COLO829 (cell line): ENCODE results near the gene SNED1.

Experiments used
- DNase-seq: peaks from one replicate; pipeline ENCODE4 v3.0.0; 2012; ENCODE audit warnings: low spot score

Gene SNED1

DNA sequence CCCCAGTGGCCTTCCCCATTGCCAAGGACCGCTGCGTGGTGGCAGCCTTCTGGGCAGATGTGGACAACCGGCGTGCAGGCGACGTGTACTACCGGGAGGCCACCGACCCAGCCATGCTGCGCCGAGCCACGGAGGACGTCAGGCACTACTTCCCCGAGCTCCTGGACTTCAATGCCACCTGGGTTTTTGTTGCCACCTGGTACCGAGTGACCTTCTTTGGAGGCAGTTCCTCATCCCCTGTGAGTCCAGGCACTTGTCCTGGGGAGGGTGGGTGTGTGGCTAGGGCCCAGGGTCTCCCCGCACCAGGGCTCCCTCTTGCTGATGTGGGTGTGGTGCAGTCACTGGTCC lies 31.9 kb downstream of the SNED1 start:
- DNase-seq, result no peak

DNA sequence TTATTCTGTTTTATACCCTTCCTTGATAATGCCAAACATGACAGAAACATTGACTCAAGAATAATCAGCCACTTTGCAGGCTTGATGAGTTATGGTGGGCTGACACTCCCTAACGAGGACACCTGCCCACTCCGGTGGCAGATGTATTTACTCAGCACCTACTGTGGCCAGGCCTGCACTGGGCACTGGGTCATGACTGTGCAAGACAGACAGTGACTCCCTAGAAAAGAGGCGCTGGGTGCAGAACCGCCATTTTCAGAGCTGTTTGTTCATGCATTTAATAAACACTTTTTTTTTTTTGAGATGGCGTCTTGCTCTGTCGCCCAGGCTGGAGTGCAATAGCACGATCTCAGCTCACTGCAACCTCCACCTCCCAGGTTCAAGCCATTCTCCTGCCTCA lies 32.5 kb downstream of the SNED1 start:
- no peak for DNase-seq

DNA sequence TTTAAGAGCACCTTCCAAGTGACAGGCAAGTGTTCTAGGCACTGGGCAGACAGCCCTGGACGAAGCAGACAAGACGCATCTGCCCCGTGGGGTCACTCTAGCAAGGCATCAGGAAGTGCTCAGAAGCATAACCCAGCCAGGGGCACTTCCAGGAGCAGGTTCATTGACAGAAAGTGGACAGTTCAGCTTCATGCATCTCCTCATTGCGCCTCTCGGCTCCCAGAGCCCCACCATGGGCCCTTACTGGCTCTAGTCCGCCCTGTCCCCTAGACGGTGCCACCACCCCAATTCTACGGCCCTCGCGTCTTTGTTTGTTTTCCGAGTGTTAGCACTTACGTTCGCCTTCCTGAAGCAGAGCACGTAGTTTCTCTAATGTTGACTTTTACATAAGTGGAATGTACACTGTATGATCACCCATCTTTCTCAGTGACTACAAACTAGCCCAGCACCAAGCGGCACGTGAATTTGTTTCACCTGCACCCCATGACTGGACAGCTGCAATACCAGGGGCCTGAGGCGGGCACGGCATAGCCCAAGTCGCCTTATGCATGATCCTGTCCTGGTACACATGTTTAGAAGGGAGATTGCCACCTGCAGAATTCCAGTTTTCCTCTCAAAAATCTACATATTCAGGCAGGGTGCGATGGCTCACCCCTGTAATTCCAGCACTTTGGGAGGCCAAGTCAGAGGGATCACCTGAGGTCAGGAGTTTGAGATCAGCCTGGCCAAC lies 33.2 kb downstream of the SNED1 start:
- DNase-seq, result no peak

GRCh38 chr2:241033336-241033987 lies 35.0 kb downstream of the SNED1 start:
- DNase-seq, result no peak

- DNase-seq, result no peak
Observed at GRCh38 chr2:241033994-241034393, 35.6 kb downstream of the SNED1 start.

DNA sequence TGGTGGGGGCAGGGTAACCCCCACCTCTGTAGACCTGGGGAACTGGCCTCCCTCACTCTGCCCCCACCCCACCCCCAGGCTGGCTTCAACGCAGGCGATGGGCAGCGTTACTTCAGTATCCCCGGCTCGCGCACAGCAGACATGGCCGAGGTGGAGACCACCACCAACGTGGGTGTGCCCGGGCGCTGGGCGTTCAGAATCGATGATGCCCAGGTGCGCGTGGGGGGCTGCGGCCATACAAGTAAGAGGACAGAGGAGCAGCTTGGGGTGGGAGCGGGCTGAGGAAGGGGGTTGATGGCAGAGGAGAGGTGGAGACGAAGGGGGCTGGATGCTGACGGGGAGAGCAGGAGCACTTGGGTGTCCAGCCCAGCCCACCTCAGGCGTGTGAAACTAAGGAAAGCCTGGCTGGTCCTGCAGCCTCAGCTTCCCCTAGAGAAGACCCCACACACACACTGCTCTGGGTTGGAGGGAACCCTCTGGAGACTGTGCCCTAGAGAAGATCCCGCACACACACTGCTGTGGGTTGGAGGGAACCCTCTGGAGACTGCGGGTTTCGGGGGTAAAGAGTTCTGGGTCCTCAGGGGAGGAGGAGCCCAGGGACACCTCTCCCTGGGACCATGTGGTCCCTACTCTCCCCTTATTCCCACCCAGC lies 36.2 kb downstream of the SNED1 start:
- no peak for DNase-seq

DNA sequence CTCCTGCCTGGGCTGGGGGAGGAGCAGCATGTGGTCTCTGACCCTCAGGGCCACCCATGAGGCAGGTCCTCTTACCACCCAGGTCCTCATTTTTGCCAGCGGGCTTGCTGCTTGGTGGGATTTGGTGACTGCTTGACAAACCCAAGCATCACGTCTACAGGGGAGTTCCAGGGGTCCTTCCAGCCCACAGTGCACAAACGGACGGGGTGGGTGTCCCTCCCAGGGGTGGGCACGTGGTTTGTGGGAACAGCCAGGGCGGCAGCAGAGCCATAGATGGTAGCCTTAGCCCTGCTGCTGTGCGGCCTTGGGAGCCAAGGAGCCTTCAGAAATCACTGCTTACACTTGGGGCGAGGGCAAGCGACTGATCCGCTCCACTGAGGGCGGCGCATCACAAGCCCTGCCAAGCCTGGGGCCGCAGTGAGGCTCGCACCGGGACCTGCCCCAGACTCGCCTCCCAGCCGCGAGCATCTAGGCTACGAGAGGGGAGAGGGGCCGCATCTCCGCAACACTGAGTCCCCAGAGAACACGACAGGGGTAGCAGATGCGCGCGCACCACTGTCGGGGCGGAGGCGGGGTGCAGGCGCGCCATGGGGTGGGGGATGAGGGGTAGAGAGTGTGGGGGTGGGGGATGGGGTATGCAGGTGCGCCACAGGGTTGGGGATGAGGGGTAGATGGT lies 36.9 kb downstream of the SNED1 start:
- no peak for DNase-seq

DNA sequence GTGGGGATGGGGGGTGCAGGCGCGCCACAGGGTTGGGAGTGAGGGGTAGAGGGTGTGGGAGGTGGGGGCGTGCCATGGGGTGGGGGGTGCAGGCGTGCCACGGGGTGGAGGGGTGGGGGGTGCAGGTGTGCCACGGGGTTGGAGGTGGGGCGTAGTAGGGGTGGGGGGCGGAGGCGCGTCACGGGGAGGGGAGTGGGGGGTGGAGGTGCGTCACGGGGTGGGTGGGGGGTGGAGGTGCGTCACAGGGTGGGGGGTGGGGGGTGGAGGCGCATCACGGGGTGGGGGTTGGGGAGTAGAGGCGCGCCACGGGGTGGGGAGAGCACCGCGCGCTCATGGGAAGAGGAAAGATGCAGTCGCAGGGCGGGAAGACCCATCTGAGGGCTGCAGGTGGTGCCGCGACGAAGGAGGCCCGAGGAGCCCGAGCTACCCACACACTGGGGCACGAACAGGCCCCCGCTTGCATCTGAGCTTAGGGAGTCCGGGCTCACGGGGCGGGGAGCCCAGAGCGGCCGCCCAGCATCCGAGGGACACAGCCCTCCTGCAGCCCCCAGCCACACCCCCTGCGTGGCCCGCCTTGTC lies 37.5 kb downstream of the SNED1 start:
- DNase-seq, result no peak

GRCh38 chr2:241036397-241036963 lies 38.1 kb downstream of the SNED1 start:
- DNase-seq, result no peak

DNA sequence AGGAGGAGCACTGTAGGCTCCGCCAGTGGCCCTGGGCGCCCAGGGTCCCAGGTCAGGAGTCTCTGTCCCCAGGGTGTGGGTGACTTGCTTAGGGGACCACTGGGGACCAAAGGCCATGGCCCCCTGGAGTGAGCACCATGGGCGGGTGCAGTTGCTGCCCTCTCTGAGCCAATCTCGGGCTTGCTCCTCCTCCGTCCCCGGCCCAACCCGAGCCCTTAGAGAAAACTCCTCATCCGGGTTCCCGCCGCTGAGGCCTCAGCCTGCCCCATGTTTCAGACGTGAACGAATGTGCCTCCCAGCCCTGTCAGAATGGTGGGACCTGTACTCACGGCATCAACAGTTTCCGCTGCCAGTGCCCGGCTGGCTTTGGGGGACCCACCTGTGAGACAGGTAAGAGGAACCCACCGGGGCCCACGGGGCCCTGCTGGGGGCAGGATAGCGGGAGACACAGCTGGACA lies 38.6 kb downstream of the SNED1 start:
- DNase-seq, result no peak

GRCh38 chr2:241037498-241037897 lies 39.1 kb downstream of the SNED1 start:
- DNase-seq, result no peak

GRCh38 chr2:241038374-241039180 lies 40.2 kb downstream of the SNED1 start:
- DNase-seq, result no peak

DNA sequence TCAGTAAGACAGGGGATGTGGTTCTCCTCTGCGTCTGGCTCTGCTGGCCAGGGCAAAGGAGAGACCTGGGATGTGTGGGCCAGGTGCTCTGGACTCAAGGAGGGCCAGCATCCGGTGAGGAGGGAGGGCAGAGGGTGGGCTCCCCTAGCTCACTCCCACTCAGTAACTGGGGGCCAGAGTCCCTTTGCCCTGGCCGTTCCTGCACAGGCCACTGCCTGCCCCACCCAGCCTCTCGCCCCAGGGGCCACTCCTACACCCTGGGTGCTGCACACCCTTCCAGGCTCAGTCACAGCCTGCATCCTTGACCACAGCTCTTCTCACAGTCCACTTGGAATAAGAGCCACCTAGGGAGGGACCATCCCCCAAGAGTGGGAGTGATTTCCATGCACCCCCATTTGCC lies 41.0 kb downstream of the SNED1 start:
- DNase-seq, result no peak

DNA sequence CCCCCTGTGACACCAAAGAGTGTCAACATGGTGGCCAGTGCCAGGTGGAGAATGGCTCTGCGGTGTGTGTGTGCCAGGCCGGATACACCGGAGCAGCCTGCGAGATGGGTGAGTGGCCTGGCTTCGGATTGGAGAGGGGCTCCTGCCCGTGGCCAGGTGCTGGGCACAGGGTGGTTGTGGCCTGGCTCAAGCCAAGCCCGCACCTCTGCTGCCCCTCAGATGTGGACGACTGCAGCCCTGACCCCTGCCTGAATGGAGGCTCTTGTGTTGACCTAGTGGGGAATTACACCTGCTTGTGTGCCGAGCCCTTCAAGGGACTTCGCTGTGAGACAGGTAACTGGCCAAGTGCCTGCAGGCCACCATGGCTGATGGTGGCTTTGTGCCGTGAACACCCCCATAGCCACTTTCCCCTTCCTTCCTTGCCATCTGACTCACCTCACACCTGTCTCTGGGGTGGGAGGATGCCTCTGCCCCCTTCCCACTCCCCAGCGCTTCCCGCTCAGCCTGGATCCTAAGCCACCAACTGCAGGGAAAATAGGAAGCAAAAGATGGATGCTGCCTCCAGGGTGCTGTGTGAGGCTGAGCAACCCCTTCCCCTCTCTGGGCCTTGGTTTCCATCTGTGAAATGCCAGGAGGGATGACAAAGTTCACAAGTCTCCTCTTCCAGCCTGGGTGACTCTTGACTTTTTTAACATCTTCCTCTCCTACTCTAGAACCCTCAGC lies 41.8 kb downstream of the SNED1 start:
- no peak for DNase-seq

GRCh38 chr2:241041589-241042158 lies 43.3 kb downstream of the SNED1 start:
- no peak for DNase-seq

DNA sequence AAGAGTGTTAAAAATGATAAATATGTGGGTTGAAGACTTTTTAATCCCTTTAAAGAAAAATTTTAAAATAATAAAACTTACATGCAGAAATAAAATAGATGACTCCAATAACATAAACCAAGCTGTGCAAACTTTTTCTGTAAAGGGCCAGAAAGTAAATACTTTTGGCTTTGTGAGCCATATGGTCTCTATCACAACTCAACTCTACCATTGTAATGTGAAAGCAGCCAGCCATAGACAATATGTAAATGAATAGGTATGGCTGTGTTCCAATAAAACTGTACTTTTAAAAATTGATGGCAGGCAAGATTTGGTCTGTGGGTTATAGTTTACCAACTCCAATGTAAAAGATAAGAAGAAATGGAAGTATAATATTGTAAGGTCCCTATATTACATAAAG lies 45.2 kb downstream of the SNED1 start:
- DNase-seq, result no peak

DNA sequence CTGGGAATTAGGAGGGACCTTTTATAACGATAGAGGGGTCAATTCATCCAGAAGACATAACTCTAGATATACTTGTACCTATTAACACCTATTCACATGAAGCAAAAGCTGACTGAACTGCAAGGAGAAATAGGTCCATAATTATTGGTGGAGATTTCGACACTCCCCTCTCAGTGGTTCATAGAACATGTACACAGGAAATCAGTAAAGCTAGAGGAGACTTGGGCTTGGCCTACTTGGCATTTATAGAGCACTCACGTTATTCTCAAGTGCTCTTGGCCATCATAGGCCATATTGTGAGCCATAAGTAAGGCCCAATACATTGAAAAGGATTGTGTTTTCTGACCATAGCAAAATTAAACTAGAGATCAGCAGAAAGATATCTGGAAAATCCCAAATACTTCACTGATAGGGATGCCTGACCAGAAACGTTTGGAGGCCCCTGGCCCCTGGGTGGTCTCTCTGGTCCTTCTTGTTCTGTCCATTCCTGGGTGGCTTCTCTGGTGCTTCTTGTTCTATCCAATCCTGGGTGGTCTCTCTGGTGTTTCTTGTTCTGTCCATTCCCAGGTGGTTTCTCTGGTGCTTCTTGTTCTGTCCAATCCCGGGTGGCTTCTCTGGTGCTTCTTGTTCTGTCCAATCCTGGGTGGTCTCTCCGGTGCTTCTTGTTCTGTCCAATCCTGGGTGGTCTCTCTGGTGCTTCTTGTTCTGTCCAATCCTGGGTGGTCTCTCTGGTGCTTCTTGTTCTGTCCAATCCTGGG lies 49.0 kb downstream of the SNED1 start:
- DNase-seq, result no peak

GRCh38 chr2:241048149-241048948 lies 49.9 kb downstream of the SNED1 start:
- no peak for DNase-seq

- no peak for DNase-seq
Observed at GRCh38 chr2:241048949-241049343, 50.5 kb downstream of the SNED1 start.
